Fibroblast of lung (primary cell): ENCODE data around the gene PRPS2.

Experiments used
- CTCF ChIP-seq, 2 donors: IDR thresholded peaks in 1 of 2; conservative IDR thresholded peaks in 1 of 2; 1 replicate in 1 of 2; 2 replicates in 1 of 2; pipeline ENCODE4 v1.5.1; 2011 to 2012; ENCODE audit warnings: low read length in 2 of 2, control low read depth in 1 of 2, inconsistent platforms in 1 of 2, low read depth in 1 of 2, mild to moderate bottlenecking in 1 of 2
- EZH2 ChIP-seq: IDR thresholded peaks from 2 replicates; pipeline ENCODE4 v1.5.1; 2012; ENCODE audit warnings: low read length, control low read depth, mild to moderate bottlenecking; ENCODE audit errors: missing control alignments

DNA sequence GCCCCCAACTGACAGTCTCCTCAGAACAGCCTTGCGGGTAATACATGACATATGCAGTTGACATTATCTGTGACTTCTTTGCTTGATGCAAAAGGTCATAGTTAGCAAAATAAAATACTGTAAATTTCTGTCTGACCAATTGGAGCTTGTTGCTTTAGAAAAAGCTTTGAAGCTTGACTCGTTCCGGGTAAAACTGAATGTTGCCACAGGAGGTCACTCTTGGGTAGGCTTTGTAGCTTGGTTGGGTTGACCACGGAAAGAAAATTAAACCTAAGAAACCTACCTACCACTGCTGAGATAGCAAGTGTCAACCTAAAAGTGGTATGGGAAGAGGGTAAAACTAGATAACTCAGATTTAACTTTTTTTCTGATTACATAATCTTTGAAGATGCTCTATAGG lies 23.2 kb downstream of the PRPS2 start:
- peak; percentile 44 to 58 for TF ChIP-seq CTCF (conservative IDR thresholded peaks at IDR 0.05 in 1 of 2, IDR thresholded peaks at IDR 0.05 in 1 of 2; ENCODE audit: low read depth in 1 of 2, low read length in 2 of 2)
- TF ChIP-seq EZH2, result no peak
